Measurements from ENCODE around the gene FUT1. TPM values are rescaled to one million over a fixed set of nuclear protein-coding genes. Genes with fewer than 3 reads are reported as not detected.

The FUT1 gene
- 3.5 to 4.4 TPM (median 4.3 TPM) in 3 replicates for total RNA-seq

DNA sequence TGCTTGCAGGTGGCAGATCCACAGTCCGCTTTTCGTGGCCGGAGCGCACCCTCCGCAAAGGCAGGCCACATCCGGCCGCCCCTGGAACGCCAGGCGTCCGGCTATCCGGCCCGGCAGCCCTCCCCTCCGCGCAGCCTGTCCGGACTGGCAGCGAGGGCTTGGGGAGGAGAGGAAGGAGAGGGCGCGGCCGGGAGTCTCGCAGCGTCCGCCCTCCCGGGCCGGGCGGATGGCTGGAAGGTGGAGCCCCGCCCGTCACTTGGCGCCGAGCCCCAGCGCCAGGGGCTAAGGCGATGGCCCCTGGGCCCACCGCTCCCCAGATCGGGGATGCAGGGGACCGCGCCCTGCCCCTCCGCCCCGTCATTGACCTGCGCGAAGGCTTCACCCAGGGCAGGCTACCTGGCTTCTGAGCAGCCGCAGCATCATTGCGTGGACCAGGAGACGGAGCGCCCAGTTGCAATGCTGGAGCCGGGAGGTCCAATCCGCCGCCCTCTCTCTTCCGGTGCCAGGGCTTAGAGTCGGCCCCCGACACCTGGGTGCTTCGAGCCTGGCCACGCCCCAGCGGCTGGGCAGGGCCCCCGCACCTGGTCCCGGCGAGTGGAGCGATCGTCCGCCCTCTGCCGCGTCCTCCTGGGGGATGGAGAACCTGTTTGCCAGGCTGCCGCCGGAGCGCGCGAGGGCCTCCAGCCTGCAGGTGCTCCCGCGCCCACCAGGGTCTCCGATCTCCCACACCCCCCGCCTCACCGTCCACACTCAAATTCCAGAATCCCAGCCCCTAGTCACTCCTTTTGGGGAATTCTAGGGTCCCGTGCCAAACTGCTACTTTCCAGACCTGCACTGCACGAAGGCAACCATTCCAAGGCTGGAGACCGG, at the start of gene FUT1:
Gene FUT1 (minus strand): TSS at position 146 of the 870 bp plus-strand sequence. CDS start 1,360 bp downstream, outside the sequence.
- H3K27me3 Mint-ChIP-seq (ENCODE audit: low read depth): peaks cover 19% of the 10 kb centered on the region
- H3K9me3 Mint-ChIP-seq: no peaks in the 10 kb centered on the region
- H3K27ac Mint-ChIP-seq: peak within 1 kb of the TSS; percentile 91
- peak; percentile 80 to 86 for DNase-seq (ENCODE audit: low spot score in 2 of 2, unreplicated experiment in 2 of 2)
- H3K4me1 Mint-ChIP-seq: peaks cover 22% of the 10 kb centered on the region
- peak within 1 kb of the TSS; percentile 84 for H3K4me3 Mint-ChIP-seq
- H3K36me3 Mint-ChIP-seq: no peaks in the 10 kb centered on the region
- TF ChIP-seq, protein P1, sequence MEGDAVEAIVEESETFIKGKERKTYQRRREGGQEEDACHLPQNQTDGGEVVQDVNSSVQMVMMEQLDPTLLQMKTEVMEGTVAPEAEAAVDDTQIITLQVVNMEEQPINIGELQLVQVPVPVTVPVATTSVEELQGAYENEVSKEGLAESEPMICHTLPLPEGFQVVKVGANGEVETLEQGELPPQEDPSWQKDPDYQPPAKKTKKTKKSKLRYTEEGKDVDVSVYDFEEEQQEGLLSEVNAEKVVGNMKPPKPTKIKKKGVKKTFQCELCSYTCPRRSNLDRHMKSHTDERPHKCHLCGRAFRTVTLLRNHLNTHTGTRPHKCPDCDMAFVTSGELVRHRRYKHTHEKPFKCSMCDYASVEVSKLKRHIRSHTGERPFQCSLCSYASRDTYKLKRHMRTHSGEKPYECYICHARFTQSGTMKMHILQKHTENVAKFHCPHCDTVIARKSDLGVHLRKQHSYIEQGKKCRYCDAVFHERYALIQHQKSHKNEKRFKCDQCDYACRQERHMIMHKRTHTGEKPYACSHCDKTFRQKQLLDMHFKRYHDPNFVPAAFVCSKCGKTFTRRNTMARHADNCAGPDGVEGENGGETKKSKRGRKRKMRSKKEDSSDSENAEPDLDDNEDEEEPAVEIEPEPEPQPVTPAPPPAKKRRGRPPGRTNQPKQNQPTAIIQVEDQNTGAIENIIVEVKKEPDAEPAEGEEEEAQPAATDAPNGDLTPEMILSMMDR (IDR thresholded peaks at IDR 0.05; ENCODE audit: unreplicated experiment): peak; percentile 55

DNA sequence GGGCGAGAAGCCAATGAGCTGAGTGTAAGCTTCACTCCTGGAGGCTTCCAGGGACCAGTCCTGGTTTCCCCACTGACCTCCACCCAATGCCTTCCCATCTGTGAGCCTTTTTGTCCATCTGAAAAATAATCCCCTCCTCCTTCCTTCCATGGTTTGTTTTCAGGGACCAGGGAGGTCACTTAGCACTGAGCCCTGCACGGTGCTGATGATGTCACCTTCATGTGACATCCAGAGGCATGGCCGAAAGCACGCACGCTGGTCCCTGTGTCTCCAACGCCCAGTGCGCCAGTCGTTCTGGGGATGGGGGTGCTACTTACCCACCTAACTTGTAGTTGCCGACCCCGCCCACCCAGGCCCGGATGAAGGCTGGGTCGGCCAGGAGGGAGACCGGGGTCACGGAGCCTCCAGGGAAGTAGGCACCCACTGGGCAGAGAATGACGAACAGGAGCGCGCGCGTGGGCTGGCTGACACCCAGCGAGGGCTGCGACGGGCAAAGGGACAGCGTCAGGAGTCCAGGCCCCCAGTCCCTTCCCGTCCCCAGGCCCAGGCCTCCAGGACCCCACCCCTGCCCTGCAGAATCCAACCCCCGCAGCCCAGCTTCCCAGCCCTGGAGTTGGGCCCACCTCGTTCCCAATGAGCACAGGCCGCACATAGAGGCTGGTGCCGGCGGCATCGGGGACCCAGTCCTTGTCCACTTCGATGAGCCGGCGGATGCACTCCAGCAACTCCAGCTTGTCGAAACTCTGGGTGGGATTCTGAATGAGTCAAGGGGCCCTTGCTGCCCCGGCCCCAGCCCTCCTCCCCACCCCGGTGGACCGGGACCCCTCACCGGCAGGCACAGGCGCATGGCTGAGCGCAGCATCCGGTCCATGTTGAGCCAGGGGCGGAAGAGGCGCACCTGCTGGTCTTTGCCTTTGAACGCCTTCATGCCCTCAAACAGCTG, 47.2 kb upstream of the FUT1 start:
- peaks cover 4% of the 10 kb centered on the region for H3K4me1 Mint-ChIP-seq
- no peak for DNase-seq (ENCODE audit: low spot score in 2 of 2, unreplicated experiment in 2 of 2)
- TF ChIP-seq, protein P1 (IDR thresholded peaks at IDR 0.05; ENCODE audit: unreplicated experiment): no peak
- no peaks in the 10 kb centered on the region for H3K27me3 Mint-ChIP-seq (ENCODE audit: low read depth)
- no peak overlapping the region for H3K4me3 Mint-ChIP-seq
- no peak overlapping the region for H3K27ac Mint-ChIP-seq
- H3K9me3 Mint-ChIP-seq: no peaks in the 10 kb centered on the region
- H3K36me3 Mint-ChIP-seq: no peaks in the 10 kb centered on the region

DNA sequence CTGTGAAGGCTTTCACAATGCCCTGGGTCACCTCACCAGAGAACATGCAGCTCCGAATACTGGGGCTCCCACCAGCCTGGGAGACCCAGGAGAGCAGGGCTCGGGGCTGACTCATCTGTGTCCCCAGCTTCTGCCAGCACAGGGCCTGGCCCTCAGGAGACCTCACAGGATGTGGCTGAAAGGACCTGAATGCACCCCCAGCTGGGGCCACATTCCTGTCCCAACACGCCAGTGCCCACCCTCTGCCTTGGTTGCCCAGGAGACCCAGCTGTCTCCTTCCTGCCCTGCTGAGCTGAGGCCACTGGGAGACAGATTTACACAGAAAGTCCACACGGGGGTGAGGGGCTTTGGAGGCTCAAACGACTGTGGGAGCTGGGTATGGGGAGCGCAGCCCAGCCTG, 46.5 kb upstream of the FUT1 start:
- DNase-seq (ENCODE audit: low spot score in 2 of 2, unreplicated experiment in 2 of 2): no peak
- Mint-ChIP-seq H3K4me3 (no peak overlapping the region), H3K4me1 (peaks cover 7% of the 10 kb centered on the region), H3K27me3 (ENCODE audit: low read depth) (no peaks in the 10 kb centered on the region), H3K27ac (no peak overlapping the region), H3K36me3 (no peaks in the 10 kb centered on the region), H3K9me3 (no peaks in the 10 kb centered on the region)
- TF ChIP-seq, protein P1 (IDR thresholded peaks at IDR 0.05; ENCODE audit: unreplicated experiment): no peak

DNA sequence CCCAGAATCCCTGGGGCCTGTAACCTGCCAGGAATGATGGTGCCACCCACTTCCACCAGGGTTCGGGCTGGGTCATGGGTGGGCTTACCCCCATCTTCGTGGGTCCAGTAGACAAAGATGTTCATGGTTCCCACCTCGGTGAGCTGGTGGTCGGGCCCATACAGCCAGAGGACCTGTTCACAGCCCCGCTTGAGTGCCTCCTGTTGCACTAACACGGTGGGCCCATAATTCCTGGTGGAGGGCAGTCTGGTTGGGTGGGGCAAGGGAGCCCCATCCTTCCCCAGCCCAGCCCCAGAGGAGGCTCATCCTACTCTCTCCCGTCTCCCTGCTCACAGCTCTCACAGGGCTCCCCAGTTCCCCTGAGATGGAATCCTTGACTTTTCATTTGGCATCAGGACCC, 44.7 kb upstream of the FUT1 start:
- H3K27ac Mint-ChIP-seq: no peak overlapping the region
- H3K27me3 Mint-ChIP-seq (ENCODE audit: low read depth): no peaks in the 10 kb centered on the region
- no peak overlapping the region for H3K4me3 Mint-ChIP-seq
- peaks cover 7% of the 10 kb centered on the region for H3K4me1 Mint-ChIP-seq
- TF ChIP-seq, protein P1 (IDR thresholded peaks at IDR 0.05; ENCODE audit: unreplicated experiment): no peak
- H3K36me3 Mint-ChIP-seq: no peaks in the 10 kb centered on the region
- DNase-seq (ENCODE audit: low spot score in 2 of 2, unreplicated experiment in 2 of 2): no peak
- no peaks in the 10 kb centered on the region for H3K9me3 Mint-ChIP-seq

DNA sequence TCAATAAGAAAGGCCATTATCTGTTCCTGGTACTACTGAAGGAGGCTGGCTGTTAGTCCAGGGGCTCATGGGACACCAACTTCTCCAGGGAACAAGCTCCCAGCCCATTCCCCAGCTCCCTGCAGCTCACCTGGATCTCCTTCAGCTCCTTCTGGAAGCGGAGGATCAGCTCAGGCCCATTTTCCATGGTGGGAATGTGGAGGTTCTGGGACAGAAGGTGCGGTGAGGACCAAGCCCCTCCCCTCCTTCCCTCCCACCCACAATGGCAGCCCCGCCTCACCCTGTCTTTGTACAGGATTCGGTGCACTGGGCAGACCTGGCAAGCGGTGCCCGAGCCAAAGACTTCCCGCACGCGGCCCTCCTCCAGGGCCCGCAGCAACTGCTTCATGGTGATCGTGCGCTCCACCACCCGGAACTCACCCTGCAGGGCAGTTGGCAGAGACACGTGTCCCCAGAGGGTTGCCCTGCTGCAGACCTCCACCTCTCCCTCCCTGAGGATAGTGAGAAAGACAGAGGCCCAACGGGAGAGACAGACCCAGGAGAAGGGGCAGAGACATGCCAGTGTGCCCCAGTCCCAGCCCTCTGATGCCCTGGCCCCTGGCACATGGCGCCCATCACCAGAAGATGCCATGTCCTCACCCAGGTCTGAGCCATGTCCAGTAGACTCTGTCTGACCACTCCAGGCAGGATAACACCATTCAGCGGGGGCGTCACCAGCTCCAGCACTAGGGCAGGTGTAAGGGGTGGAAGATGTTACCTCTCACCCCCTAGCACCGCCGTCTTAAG, 44.0 kb upstream of the FUT1 start:
- TF ChIP-seq, protein P1 (IDR thresholded peaks at IDR 0.05; ENCODE audit: unreplicated experiment): no peak
- Mint-ChIP-seq H3K9me3 (no peaks in the 10 kb centered on the region), H3K4me3 (no peak overlapping the region), H3K27ac (no peak overlapping the region), H3K27me3 (ENCODE audit: low read depth) (no peaks in the 10 kb centered on the region), H3K4me1 (peaks cover 7% of the 10 kb centered on the region), H3K36me3 (no peaks in the 10 kb centered on the region)
- no peak for DNase-seq (ENCODE audit: low spot score in 2 of 2, unreplicated experiment in 2 of 2)
